ENCODE data around the gene GEMIN7. TPM values are rescaled to one million over a fixed set of nuclear protein-coding genes. Genes with fewer than 3 reads are reported as not detected.

The GEMIN7 gene
- total RNA-seq, 1 donor from 2014 or later: 7.3 TPM

DNA sequence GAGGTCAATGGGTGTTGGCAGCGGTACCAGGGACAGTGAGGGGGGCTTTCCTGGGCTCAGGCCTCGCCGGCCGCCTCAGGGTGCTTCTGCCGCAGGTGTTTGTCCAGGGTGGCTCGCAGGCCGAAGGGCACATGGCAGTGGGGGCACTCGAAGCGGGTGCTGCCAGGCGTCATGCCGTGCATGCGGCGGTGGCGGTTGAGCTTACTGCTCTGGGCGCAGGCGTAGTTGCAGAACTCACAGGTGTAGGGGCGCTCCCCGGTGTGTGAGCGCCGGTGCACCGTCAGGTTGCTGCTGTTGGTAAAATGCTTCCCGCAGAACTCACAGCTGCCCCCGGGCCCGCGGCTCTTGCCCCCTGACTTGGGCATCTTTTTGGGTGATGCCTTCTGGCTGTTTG lies 7.5 kb upstream of the GEMIN7 start:
- Histone ChIP-seq H4K20me1 (ENCODE audit: low read depth) (peaks cover 16% of the 10 kb centered on the region), H3K4me1 (peaks cover 20% of the 10 kb centered on the region), H3F3A (ENCODE audit: low read depth) (peaks cover 26% of the 10 kb centered on the region), H2AFZ (replicated peaks) (no peak overlapping the region), H3K27me3 (peaks cover 22% of the 10 kb centered on the region), H3K4me2 (no peak overlapping the region), H3K79me2 (ENCODE audit: low read depth) (no peaks in the 10 kb centered on the region), H3K9me3 (ENCODE audit: low read depth) (no peaks in the 10 kb centered on the region), H3K27ac (no peak overlapping the region), H3K36me3 (no peaks in the 10 kb centered on the region), H3K9ac (no peak overlapping the region), H3K4me3 (no peak overlapping the region)
- Mint-ChIP-seq H3K27ac (no peak overlapping the region), H3K9me3 (no peaks in the 10 kb centered on the region), H3K36me3 (peaks cover 3% of the 10 kb centered on the region), H3K4me1 (peaks cover 5% of the 10 kb centered on the region), H3K27me3 (ENCODE audit: insufficient read depth, low read depth) (peaks cover 10% of the 10 kb centered on the region), H3K4me3 (no peak overlapping the region)
- DNase-seq (ENCODE audit: low spot score): no peak
- TF ChIP-seq EZH2phosphoT487 (IDR thresholded peaks at IDR 0.05): no peak
- TF ChIP-seq EZH2 (IDR thresholded peaks at IDR 0.05): no peak
- TF ChIP-seq, protein P1, sequence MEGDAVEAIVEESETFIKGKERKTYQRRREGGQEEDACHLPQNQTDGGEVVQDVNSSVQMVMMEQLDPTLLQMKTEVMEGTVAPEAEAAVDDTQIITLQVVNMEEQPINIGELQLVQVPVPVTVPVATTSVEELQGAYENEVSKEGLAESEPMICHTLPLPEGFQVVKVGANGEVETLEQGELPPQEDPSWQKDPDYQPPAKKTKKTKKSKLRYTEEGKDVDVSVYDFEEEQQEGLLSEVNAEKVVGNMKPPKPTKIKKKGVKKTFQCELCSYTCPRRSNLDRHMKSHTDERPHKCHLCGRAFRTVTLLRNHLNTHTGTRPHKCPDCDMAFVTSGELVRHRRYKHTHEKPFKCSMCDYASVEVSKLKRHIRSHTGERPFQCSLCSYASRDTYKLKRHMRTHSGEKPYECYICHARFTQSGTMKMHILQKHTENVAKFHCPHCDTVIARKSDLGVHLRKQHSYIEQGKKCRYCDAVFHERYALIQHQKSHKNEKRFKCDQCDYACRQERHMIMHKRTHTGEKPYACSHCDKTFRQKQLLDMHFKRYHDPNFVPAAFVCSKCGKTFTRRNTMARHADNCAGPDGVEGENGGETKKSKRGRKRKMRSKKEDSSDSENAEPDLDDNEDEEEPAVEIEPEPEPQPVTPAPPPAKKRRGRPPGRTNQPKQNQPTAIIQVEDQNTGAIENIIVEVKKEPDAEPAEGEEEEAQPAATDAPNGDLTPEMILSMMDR (IDR thresholded peaks at IDR 0.05): no peak

- H3K4me1 ChIP-seq: peaks cover 25% of the 10 kb centered on the region
- TF ChIP-seq EZH2phosphoT487 (IDR thresholded peaks at IDR 0.05) (no peak), EZH2 (IDR thresholded peaks at IDR 0.05) (no peak)
- TF ChIP-seq, protein P1 (IDR thresholded peaks at IDR 0.05): no peak
- Mint-ChIP-seq H3K36me3 (peaks cover 3% of the 10 kb centered on the region), H3K27me3 (ENCODE audit: insufficient read depth, low read depth) (peaks cover 15% of the 10 kb centered on the region), H3K4me1 (peaks cover 10% of the 10 kb centered on the region), H3K9me3 (no peaks in the 10 kb centered on the region), H3K4me3 (no peak overlapping the region), H3K27ac (no peak overlapping the region)
- no peak for DNase-seq (ENCODE audit: low spot score)
- H3K9ac ChIP-seq: no peak overlapping the region
- no peaks in the 10 kb centered on the region for H3K36me3 ChIP-seq
- no peak overlapping the region for H3K4me2 ChIP-seq
- H3K4me3 ChIP-seq: no peak overlapping the region
- H3F3A ChIP-seq (ENCODE audit: low read depth): peaks cover 32% of the 10 kb centered on the region
- no peak overlapping the region for H2AFZ ChIP-seq (replicated peaks)
- peaks cover 29% of the 10 kb centered on the region for H3K27me3 ChIP-seq
- peaks cover 16% of the 10 kb centered on the region for H4K20me1 ChIP-seq (ENCODE audit: low read depth)
- no peaks in the 10 kb centered on the region for H3K79me2 ChIP-seq (ENCODE audit: low read depth)
- H3K9me3 ChIP-seq (ENCODE audit: low read depth): no peaks in the 10 kb centered on the region
- H3K27ac ChIP-seq: no peak overlapping the region
Measured at GRCh38 chr19:45071969-45072790, 6.9 kb upstream of the GEMIN7 start.

DNA sequence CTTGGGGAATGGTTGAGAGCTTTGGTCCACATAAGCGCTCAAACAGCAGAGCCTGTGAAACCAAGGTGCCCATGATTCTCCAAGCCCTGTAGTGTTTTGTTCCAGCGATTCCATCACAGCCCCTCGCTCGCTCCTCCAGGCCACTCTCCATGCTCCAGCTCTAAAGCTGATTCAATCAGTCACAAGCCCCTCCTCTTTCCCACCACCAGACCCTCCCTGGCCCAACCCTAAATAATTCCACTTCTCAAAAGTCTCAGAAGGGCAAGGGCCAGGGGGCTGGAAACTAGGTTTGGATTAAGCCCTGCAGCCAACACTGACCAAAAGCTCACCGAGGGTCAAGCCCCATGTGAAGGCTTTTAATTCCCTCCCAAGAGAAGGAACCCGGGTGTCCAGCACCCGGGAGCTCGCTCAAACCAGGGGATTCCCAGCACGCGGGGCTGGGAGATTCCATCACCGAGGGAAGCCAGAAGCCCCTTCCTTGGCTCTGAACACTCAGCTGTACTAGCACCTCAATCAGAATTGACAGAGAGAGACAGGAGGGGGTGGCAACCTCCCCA lies 4.2 kb upstream of the GEMIN7 start:
- Histone ChIP-seq H3K79me2 (ENCODE audit: low read depth) (peaks cover 6% of the 10 kb centered on the region), H3K9ac (no peak overlapping the region), H3K27ac (no peak overlapping the region), H3K4me2 (peak overlapping the region; percentile 74), H3K36me3 (no peaks in the 10 kb centered on the region), H3K4me1 (peaks cover 25% of the 10 kb centered on the region), H3K9me3 (ENCODE audit: low read depth) (no peaks in the 10 kb centered on the region), H2AFZ (replicated peaks) (peak overlapping the region; percentile 1), H3K27me3 (peaks cover 36% of the 10 kb centered on the region), H3K4me3 (peak overlapping the region; percentile 47), H4K20me1 (ENCODE audit: low read depth) (peaks cover 14% of the 10 kb centered on the region), H3F3A (ENCODE audit: low read depth) (peaks cover 55% of the 10 kb centered on the region)
- H3K4me1 Mint-ChIP-seq: peaks cover 18% of the 10 kb centered on the region
- peak; percentile 68 for DNase-seq (ENCODE audit: low spot score)
- peak overlapping the region; percentile 64 for H3K4me3 Mint-ChIP-seq
- H3K36me3 Mint-ChIP-seq: no peaks in the 10 kb centered on the region
- no peaks in the 10 kb centered on the region for H3K9me3 Mint-ChIP-seq
- TF ChIP-seq, protein P1 (IDR thresholded peaks at IDR 0.05): no peak
- no peak for TF ChIP-seq EZH2phosphoT487 (IDR thresholded peaks at IDR 0.05)
- TF ChIP-seq EZH2 (IDR thresholded peaks at IDR 0.05): no peak
- H3K27ac Mint-ChIP-seq: no peak overlapping the region
- H3K27me3 Mint-ChIP-seq (ENCODE audit: insufficient read depth, low read depth): peaks cover 20% of the 10 kb centered on the region

Measured in neural progenitor cell (in vitro differentiated cells).